HS-5 (cell line): ENCODE results near the gene SRP9.
A peak's percentile ranks its signal among the peaks of the same experiment; 100 is the strongest.
"Not testable (repeated sequence)": the region's sequence is repeated elsewhere in the genome, so short reads cannot be mapped to it uniquely, and the experiment has no call there.

Experiments used
- DNase-seq: peaks from one replicate; pipeline ENCODE4 v3.0.0-alpha.2; 2012; ENCODE audit warnings: low read depth

Gene SRP9

GRCh38 chr1:225755671-225756319 is 21.8 kb upstream of the SRP9 start:
- no peak for DNase-seq

GRCh38 chr1:225757927-225758656 is 19.5 kb upstream of the SRP9 start:
- DNase-seq: no peak

GRCh38 chr1:225759972-225760371 is 17.7 kb upstream of the SRP9 start:
- DNase-seq: not testable (repeated sequence)

GRCh38 chr1:225760531-225760930 is 17.1 kb upstream of the SRP9 start:
- DNase-seq: no peak

GRCh38 chr1:225761395-225761794 is 16.2 kb upstream of the SRP9 start:
- not testable (repeated sequence) for DNase-seq

DNA sequence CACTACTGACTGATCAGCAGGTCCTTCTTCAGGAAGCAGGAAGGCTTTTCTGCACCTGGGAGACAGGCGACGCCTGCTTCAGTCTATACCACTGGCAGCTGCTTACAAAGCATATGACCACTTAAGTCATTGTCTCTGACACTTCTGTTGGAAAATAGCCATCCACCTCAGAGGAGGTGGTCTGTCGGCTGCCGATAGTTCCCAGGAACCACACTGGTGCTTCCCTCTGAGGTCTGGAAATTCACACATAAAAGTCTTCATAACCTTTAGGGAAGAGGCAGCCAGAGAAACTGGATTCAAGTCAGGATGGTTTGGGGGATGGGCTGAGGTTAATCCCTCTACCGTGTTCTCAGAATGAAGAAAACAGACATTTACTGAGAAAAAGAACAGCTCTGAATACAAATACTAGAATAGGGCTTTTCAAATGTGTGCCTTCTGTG is 15.6 kb upstream of the SRP9 start:
- DNase-seq: no peak

GRCh38 chr1:225762444-225762843 is 15.2 kb upstream of the SRP9 start:
- DNase-seq: no peak

- no peak for DNase-seq
Measured at GRCh38 chr1:225763716-225764548, 13.7 kb upstream of the SRP9 start.

DNA sequence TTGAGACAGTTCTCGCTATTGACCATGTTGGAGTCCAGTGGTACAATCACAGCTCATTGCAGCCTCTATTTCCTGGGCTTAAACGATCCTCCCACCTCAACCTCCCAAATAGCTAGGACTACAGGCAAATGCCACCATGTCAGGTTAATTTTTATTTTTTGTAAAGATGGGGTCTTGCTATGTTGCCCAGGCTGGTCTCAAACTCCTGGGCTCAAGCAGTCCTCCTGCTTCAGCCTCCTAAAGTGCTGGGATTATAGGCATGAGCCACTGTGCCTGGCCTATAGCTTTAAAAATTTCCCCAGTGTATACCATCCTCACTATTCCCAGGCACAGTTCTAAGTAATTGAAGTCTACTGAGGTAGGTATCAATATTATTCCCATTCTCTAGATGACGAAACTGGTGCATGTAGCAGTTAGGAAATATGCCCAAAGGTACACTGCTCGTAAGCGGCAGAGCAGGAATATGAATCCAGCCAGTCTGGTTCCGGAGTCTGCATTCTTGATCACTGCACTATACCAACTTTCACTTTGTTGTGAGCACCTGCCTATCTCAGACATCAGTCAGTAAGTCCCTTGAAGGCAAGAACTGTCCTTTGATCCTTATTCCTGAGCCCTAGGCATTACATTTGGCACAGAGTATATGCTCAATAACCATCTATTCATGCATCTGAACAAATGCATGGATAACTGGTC is 11.5 kb upstream of the SRP9 start:
- DNase-seq: no peak

- peak; percentile 88 for DNase-seq
Measured at GRCh38 chr1:225766967-225767633, 10.5 kb upstream of the SRP9 start.

DNA sequence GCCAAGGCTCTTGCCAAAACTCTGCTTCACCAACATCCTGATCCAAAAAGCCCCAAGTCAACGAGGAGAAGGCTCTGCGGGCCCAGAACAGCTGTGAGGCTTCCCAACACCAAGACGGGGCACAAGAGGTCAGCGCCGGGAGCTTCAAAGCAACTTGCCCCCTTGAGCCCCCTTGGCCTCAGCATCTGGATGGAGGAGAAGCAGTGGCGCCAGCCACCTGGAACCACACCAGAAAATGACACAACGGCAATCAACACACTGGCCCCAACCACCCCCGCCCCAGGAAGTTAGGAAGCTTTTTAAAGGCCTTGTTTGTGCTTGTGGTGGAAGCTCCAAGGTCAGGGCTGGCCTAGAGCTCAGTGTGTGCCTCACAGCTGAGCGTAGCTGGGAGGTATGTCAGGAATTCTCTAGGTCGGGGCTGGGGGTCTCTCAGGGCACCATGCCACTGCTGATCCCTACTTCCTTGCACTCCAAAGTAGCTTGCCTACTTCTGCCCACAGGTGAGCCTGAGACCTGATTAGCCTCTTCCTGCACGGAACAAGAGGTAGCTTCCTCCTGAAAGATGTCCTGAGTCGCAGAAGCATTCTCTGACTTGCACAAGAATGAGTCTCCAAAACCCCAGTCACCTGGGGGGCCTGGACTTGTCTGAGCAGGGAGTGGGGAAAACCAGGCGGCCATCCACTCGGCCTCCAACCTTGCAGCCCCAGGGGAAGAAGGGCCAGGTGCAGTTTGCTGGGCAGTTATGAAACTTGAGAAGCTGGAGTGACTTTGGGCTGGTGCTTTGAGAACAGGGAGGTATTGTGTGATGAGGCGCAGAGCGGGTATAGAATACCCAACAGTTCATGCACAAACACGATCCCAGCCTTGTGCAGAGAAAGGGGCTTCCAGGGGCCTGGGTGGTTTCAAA is 9.7 kb upstream of the SRP9 start:
- no peak for DNase-seq

DNA sequence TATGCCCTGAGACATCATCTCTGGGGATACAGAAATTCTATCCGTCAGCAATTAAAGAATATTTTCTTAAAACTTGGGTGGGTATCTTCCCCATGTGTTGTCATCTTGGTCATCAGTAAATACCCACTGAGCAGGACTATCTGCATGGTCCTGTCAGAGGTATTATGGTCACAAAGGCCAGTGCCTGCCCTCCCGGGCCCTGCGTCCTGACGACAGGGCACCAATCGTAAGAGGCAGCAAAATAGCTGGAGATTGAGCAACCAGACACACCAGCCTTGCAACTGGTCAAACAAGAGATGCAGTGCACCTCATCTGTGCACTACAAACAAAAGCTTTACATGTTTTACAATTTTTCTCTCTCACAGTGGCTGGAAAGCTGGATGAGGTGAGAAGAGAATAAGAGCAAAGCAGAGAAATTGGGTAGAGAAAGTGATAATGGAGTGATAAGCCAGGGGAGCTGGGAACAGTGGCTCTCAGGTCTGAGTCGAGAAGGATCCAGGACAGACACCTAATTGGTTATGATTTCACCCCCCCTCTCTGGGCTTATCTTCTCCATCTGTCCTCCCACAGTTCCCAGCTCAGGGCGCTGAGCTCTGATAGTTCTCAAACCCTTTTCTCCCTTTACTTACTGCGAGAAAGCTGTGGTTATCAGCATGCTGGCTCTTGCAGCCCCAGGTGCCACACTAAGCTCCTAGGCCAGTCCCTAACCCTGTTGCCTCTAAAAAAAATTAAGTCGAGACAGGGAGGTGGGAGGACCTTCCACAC is 8.8 kb upstream of the SRP9 start:
- no peak for DNase-seq

- DNase-seq: no peak
Measured at GRCh38 chr1:225769687-225770086, 7.9 kb upstream of the SRP9 start.

DNA sequence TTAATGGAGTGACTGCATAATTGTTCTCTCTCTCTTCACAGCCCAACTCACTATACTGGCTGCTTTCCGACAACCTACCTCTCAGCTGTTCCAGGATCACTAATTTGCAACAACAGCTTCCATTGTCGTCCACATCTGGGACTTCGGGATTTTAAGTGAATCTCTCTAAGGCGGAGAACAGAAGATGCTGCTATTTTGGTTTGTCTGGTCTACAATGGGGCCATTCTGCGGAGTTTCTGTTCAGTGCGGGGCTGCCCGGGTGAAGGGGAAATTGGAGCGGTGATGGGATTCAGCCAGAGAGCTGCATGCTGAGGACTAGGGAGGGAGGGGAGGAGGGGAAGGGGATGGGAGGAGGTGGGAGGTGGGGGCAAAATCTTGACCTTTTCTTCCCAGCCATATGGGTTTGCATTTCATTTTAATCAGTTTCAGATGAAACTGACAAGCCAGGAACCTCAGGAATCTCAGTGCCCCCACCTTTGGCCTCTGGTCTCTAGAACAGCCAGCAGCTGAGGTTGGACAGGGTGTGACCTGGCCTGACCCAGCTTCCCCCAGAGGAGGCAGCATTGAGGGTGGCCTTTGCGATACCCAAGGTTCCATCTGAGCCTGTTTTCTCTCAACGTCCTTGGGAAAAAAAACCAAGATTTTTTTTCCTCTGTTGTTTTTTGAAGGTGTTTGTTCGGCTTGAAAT is 6.9 kb upstream of the SRP9 start:
- no peak for DNase-seq

- no peak for DNase-seq
Measured at GRCh38 chr1:225771661-225772322, 5.8 kb upstream of the SRP9 start.

GRCh38 chr1:225772323-225772768 is 5.3 kb upstream of the SRP9 start:
- DNase-seq: peak; percentile 53

GRCh38 chr1:225772848-225773247 is 4.8 kb upstream of the SRP9 start:
- no peak for DNase-seq

DNA sequence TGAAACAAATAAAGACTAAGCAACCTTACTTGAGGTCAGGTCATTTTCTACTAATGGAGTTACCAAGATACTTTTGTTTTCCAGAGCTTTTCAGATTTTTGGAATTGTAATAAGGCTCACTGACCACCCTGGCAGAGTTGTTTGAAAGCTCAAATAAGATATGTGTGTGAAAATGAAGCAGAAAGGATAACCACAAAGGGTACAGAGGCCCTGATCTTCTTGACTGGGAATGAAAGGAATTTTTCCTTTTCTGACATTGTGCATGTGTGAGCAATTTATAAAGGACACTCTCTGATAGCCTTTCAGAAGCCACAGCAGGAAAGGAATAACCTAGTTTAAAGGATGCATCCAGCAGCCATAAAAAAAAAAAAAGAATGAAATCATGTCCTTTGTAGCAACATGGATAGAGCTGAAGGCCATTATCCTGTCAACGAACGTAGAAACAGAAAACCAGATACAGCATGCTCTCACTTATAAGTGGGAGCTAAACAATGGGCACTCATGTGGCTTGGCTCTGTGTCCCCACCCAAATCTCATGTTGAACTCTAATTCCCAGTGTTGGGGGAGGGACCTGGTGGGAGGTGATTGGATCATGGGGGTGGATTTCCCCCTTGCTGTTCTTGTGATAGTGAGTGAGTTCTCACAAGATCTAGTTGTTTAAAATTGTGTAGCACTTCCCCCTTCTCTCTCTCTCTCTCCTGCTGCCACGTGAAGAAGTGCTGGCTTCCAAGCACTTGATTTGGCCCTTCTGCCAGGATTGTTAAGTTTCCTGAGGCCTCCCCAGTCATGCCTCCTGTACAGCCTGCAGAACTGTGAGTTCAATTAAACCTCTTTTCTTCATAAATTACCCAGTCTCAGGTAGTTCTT is 3.1 kb upstream of the SRP9 start:
- no peak for DNase-seq
